Kidney glomerular epithelial cell (primary cell): Measurements from ENCODE around the gene KRT5.

Experiments used
- DNase-seq: peaks from one replicate; lab custom pipeline; 2025; lab: John Stamatoyannopoulos, UW

Gene KRT5

GRCh38 chr12:52537101-52537500 lies 16.9 kb upstream of the KRT5 start:
- no peak for DNase-seq

- no peak for DNase-seq
Measured at GRCh38 chr12:52535574-52535973, 15.4 kb upstream of the KRT5 start.

GRCh38 chr12:52534482-52534881 lies 14.3 kb upstream of the KRT5 start:
- no peak for DNase-seq

- no peak for DNase-seq
Measured at GRCh38 chr12:52533686-52534470, 13.7 kb upstream of the KRT5 start.

GRCh38 chr12:52532636-52533035 lies 12.4 kb upstream of the KRT5 start:
- DNase-seq: no peak

GRCh38 chr12:52531566-52532300 lies 11.5 kb upstream of the KRT5 start:
- no peak for DNase-seq

GRCh38 chr12:52530905-52531304 lies 10.7 kb upstream of the KRT5 start:
- no peak for DNase-seq

GRCh38 chr12:52530366-52530765 lies 10.2 kb upstream of the KRT5 start:
- DNase-seq: no peak

GRCh38 chr12:52529846-52530245 lies 9.7 kb upstream of the KRT5 start:
- no peak for DNase-seq

- no peak for DNase-seq
Measured at GRCh38 chr12:52529417-52529816, 9.2 kb upstream of the KRT5 start.

GRCh38 chr12:52528641-52529143 lies 8.5 kb upstream of the KRT5 start:
- peak; percentile 4 for DNase-seq

GRCh38 chr12:52527121-52527800 lies 7.1 kb upstream of the KRT5 start:
- DNase-seq: no peak

GRCh38 chr12:52526511-52526951 lies 6.3 kb upstream of the KRT5 start:
- DNase-seq: no peak

- DNase-seq: no peak
Measured at GRCh38 chr12:52525661-52526499, 5.7 kb upstream of the KRT5 start.

- DNase-seq: no peak
Measured at GRCh38 chr12:52524898-52525591, 4.9 kb upstream of the KRT5 start.

GRCh38 chr12:52524241-52524897 lies 4.2 kb upstream of the KRT5 start:
- no peak for DNase-seq

- DNase-seq: no peak
Measured at GRCh38 chr12:52523824-52524223, 3.6 kb upstream of the KRT5 start.

GRCh38 chr12:52522346-52523011 lies 2.3 kb upstream of the KRT5 start:
- no peak for DNase-seq

GRCh38 chr12:52521568-52522266 lies 1.5 kb upstream of the KRT5 start:
- DNase-seq: no peak
